Hepatic stellate cell (primary cell): Measurements from ENCODE around the gene KIF26B.

Experiments used
- DNase-seq: peaks from one replicate; pipeline ENCODE4 v3.0.0; 2011; ENCODE audit warnings: low spot score

The KIF26B gene

GRCh38 chr1:245598524-245599305, 443.9 kb downstream of the KIF26B start:
- no peak for DNase-seq

DNA sequence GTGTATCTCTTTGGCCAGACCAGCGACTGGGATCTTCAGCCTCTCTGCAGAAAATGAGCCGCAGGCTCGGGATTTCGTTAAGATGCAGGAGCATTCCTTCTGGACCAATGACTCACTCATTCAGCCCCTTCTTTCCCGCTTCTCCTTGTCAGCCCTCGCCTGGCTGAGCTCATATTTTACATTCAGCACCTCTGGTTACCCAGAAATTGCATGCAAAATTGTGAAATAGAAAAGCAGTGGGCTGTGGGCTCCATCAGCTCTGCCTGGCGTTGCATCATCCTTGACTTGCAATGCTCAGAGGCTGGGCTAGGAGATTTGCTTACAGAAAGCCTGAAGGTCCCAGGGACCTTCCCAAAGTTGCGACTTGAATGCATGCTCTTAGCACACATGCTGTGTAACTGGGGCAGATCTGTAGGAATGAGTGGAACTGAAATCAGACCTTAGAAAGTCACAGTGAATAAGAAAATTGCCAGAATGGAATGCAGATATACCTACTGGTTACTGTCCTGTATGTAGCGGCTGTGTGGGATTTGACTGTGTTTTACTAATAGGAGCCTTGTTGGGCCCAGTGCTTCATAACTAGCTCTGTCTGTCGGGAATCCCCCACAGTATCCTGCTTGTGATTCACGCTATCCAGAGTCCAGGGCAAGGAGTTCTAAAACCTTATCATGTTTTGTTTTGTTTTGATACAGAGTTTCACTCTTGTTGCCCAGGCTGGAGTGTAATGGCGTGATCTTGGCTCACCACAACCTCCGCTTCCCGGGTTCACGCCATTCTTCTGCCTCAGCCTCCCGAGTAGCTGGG, 444.8 kb downstream of the KIF26B start:
- DNase-seq, result peak; percentile 80

DNA sequence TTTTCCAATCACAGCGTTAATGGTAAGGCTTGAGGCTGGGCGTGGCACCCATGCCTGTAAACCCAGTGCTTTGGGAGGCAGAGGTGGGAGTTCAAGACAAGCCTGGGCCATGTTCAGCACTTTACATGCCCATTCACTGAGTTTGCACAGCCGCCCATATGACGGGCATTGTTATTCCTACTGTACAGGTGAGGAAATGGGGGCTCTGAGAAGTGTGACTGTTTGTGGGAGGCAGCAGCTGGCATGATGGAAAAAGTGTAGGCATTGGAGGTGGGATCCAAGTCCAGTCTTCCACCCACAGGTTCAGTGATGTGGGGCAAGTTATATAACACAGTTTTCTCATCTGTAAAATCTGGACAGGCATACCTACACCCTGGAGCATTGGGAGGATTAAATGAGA, 445.9 kb downstream of the KIF26B start:
- no peak for DNase-seq

DNA sequence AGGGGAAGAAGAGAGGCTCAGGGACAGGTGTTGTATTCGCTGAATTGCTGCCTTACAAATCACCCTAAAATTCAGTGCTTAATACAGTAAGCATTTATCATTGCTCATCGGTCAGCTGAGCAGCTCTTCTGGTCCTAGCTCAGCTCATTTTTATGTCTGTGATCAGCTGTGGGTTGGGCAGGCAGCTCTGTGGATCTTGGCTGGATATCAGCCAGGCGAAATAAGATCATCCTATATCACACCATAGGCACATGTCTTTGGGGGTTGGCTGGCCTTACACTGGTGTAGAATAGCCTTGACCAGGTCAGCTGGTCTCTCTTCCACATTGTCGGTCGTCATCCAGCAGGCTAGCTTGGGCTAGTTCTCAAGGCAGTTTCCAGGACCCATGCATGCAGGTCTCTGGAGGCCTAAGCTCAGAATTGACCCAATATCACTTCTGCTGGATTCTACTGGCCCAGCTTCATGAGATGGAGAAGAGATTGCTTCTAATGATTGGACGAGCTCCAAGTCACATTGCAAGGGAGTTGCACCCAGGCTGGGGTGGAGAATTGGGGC, 448.6 kb downstream of the KIF26B start:
- no peak for DNase-seq

DNA sequence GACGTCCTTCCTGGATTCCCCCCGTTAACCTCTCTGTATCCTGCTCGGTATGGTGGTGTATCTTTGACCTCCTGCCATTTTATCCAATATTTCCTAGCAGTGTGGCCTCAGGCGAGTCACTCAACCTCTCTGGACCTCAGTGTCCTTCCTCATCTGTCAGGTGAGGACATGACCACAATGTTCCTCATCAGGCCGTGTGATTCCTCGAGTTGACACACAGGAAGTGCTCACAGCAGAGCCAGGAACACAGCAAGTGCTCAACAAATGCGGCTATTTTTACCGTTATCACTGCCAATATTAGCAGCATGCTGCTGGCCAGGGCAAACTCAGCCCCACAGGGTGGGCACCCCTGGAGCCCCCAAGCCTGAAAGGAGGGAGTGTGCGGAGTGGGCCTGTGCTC, 450.2 kb downstream of the KIF26B start:
- DNase-seq, result no peak

DNA sequence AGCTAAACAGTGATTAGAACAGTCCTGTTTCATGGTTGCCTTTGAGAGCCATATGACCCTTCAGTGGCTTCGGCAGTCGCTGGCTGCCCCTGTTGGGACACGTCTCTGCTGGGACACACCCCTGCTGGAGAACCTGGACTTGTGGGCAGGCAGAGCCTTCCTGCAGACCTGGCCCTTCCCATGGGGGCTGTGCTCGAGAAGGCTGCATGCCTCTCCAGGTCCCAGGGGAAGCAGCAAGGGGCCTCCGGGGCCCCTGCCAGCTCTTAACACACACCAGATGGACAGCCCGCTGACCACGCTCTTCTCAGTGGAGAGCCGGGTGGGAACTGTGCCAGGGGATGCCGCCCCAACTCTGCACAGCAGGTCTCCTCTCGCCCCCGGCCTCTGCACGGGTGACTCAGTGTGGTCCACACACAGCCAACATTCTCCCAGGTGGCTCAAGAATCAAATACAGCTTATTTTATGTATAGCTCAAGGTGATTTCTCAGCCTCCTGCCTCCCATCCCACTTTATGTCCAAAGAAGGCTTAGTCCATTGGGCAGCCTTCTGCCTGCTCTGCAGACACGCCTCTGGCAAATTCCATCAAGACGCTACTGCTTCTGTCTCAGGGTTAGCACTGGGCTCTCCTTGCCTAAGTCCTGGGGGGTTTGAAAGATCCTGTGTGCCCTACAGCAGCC, 450.8 kb downstream of the KIF26B start:
- peak; percentile 87 for DNase-seq

DNA sequence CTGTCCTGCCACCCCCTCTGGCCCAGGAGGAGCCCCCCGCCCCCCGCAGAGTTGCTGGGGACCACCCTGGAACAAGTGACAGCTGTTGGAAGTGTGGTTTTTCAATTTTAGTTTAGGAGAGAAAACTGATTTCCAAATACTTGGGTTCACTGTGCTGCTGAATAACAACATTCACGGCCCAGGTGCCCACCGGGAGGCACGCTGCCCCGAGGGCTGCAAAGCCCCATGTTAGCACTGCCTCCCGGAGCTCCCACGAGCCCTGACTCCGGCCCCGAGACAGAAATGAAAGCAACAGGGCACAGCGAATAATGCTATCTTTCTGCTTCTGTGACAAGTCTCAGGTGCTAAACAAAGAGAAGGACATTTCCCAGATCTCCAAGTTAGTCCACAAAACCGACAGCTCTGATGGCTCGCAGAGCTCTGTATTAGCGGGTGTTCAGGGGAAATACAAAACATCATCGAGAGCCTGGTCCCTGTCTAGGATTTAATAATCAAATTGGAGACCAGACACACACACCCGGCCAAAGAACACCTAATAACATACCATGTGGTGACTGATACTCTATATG, 451.5 kb downstream of the KIF26B start:
- no peak for DNase-seq

- DNase-seq, result no peak
Measured at GRCh38 chr1:245608271-245608670, 453.5 kb downstream of the KIF26B start.

- no peak for DNase-seq
Measured at GRCh38 chr1:245609354-245610150, 454.8 kb downstream of the KIF26B start.

- DNase-seq, result no peak
Measured at GRCh38 chr1:245611251-245611650, 456.5 kb downstream of the KIF26B start.

DNA sequence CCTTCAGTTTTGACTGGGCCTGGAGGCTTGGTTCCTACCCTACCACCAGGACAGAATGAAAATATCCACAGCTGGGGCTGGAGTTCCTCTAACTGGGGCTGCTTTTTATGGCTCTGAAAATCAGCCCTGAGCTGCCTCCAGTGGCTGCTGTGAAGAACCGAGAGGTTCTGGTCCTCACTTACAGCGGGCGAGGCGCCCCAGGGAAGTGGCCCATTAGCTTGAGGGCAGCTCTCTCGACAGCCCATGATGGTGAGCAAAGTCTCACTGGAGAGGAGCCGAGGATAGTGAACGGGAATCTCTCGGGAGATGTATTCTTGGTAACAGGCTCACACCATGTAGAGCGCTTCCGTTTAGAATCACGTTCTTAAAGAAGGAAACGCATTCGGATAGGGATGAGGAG, 459.7 kb downstream of the KIF26B start:
- DNase-seq, result no peak

- DNase-seq, result no peak
Measured at GRCh38 chr1:245615001-245615400, 460.2 kb downstream of the KIF26B start.

- no peak for DNase-seq
Measured at GRCh38 chr1:245621589-245621988, 466.8 kb downstream of the KIF26B start.

DNA sequence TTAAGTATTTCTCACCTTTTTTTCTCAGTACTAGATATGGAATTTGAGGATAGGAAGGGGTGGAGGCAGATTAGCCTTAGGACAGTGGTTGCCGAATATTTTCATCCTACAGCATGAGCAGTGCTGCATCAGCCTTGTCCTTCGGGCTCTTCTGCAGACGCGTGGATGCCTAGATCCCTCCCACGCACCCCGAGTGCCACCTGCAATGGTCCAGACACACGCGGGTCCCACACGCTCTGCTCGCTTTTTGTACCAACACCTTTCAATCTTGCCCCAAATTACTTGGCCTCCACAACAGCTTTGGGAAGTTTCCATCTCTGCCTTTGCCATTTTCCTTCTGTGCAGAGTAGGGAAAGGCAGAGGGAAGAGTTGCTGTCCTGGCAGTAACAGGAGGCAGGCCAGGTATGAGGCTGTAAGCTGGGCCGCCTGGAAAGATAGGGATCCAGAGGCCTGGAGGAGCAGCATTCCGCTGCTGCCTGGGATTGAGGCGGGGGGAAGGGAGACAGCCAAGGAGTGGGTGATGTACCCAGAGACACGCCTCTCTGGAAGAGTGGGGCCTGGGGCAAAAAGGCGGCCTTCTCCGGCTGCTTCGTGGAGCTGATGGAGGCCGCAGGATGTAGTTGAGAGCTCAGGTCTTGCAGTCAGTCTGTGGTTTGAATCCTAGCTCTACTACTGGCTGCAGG, 467.7 kb downstream of the KIF26B start:
- no peak for DNase-seq

DNA sequence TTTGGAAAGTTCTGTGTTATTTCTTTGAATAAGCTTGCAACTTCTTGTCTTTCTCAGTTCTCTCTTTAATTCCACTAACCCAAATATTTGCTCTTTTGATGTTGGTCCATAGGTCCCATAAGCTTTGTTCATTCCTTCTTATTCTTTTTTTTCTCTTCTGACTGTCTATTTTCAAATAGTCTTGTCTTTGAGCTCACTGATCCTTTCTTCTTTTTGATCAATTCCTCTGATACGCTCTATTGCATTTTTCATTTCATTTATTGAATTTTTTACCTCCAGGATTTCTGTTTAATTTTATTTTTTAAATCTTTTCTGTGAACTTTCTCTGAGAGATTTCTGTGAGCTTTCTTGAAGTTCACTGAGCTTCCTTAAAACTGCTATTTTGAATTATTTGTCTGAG, 486.6 kb downstream of the KIF26B start:
- DNase-seq, result no peak

DNA sequence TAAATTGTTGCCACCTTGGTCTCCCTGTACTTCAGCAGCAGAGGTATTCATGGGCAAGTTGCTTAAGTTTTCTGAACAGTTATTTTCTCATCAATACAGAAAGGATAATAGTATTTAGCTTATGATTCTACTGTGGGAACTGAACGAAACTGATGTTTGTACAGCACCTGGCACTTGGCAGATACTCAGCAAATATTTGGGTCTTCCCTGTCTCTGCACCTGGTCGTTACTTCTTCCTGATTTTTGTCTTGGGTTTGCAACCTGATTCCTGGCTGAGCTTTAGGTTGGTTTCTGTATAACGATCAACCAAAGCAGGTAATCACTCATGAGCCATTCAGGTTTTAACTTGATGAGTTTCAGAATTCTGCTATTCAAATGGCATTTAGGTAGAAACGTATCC, 490.6 kb downstream of the KIF26B start:
- no peak for DNase-seq

DNA sequence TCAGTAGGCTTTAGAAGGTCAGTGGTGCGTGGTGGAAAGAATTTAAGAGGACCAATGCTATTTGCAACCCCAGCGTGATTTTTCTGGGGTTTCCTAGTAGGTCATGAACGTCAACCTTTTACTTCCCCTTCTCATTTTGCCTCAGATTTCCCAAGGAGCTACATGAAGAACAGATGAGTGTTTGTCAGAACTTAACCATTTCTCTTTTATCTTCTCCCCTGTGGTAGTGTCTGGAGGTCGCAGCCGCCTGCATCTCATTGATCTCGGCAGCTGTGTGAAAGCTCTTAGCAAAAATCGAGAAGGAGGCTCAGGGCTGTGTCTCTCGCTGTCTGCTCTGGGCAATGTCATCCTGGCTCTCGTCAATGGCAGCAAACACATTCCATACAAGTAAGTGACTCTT, 491.1 kb downstream of the KIF26B start:
- DNase-seq, result no peak

DNA sequence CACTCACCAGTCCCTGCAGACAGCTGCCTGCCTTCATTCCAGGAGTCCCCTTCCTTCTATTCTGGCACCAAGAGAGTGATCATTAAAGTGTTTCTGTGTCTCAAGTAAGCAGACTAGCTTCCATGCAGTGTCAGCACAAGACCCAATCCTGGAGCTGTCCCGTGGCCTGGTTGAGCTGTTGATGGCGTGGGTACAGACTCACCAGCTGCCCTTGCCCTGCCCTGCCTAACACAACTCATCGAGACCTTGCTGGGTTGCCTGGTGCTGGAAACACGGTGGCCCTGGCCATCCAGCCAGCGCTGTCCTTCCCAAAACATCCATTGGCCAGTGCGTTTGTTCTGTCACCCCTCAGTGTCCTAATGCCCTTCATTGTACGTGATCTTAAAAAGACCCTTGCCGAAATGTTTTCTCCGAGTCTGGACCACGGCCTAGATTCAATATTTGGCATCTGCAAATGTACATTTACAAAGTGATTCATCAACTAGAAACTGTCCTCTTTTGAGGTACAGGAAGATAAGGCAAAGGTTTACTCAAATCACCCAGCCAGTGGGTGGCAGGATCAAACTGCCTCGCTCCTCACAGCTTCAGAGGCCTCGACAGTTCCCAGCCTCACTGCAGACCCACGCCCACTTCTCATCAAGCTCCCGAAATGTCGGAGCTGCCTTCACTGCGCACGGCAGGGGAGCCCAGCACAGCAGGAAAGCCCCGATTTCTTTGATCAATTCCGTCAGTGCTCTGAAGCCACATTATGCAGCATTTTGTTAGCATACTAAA, 494.2 kb downstream of the KIF26B start:
- no peak for DNase-seq

DNA sequence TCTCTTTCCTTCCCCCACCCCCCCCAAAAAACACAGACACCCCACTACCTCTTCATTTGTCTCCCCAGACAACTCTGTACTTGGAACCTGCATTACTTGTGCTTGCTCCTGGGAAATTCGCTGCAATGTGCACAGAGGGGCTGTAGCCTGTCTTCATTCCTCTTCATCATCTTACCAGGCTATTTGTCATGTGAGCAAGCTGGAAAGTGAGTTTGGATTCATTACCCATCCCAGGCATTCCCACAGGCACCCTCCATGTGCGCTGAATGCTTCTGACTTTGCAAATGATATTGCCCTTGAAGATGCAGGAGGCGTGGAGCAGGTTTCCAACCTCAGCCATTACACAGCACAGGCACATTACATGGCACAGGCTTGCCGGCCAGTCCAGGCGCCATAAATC, 494.9 kb downstream of the KIF26B start:
- DNase-seq, result no peak

DNA sequence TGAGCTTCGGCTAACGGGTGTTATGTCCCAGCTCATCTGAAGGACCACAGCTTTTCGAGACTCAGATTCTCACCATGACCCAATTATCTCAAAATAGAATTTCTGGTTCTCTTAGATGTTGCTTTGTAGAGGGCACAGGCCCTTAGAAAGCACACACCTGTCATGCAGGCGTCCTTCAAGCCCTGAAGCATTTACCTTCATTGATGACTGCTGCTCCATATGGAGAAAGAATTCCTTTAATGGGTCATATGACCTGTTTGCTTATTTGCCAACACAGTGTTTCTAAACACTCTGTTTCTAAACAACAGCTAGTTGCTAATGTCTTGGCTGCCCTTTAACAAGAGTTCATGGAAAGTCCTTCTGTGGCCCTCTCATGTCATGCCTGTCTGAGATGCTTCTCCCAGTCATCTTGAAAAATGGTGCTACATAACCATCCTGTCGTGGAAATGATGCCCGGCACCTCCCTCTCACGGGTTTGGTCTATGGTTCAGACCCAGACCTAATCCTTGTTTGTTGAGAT, 495.7 kb downstream of the KIF26B start:
- DNase-seq, result no peak
